Measurements from ENCODE around the gene MYH9.

MYH9 gene

DNA sequence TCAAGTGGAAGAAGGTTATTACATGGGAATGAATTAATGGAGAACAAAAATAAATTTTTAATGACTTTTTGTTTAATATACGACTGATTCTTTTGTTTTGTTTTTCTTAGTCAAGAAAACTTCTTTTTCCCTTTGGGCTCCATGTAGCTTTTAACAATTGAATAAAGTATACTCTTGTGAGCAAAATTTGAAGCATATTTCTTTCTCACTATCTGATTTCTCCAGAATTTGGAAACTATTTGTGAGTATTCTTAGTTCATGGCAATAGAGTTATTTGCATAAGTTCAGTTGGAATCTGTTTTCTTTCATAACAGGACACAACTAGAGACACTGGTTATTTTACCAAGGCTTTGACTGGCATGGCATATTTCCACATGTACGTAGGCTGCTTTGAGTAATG is 138.6 kb downstream of the MYH9 start:
- ChIA-PET CTCF (interaction anchor here (1.0 to 2.1 kb wide), 2 partner anchors 10 to 54 kb away, joined by 3 to 8 read pairs; partner anchors contain the start of gene APOL2), POLR2A (interaction anchor here (1.5 kb wide), 1 partner anchor 10 kb away, joined by 4 read pairs; the partner anchor contains the start of gene APOL2)
- Histone ChIP-seq H3K4me1 (ENCODE audit: control insufficient read depth, insufficient read depth, low read length) (no peaks in the 10 kb centered on the region), H3K4me3 (ENCODE audit: low read depth, low read length) (no peak overlapping the region), H3K27ac (ENCODE audit: extremely low read depth, low read depth, low read length) (no peak overlapping the region), H3K36me3 (ENCODE audit: control insufficient read depth in 2 of 2, insufficient read depth in 1 of 2, low read length in 2 of 2) (no peaks in the 10 kb centered on the region), H3K9me3 (ENCODE audit: control insufficient read depth, insufficient read depth, low read depth, low read length) (no peaks in the 10 kb centered on the region)
- TF ChIP-seq SETDB1 (IDR thresholded peaks at IDR 0.05; ENCODE audit: insufficient read length, low read length) (peak; percentile 97), TRIM28 (IDR thresholded peaks at IDR 0.05; ENCODE audit: borderline replicate concordance, low read length) (no peak), ZNF701 (tag by site-specific recombination; IDR thresholded peaks at IDR 0.05) (no peak), ZNF768 (tag by site-specific recombination; IDR thresholded peaks at IDR 0.05) (no peak), ZNF837 (tag by site-specific recombination; IDR thresholded peaks at IDR 0.05) (no peak)

DNA sequence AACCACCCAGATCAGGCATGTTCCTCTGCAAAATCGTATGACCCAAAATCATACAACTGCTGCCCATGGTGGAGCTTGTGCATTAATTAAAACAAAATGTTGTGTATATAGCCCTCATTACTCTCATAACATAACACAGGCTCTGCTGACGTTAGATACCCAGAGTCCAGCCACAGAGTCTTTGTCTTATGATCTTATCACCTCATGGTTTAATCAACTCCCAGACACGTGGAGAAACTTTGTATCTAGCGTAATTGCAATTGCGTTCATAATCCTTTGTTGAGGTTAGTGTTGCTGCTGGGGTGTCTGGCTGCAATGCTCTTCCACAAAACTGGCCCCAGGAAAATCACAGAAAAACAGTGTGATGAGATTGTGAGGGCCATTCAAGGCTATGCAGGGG is 139.8 kb downstream of the MYH9 start:
- Histone ChIP-seq H3K9me3 (ENCODE audit: control insufficient read depth, insufficient read depth, low read depth, low read length) (no peaks in the 10 kb centered on the region), H3K27ac (ENCODE audit: extremely low read depth, low read depth, low read length) (no peak overlapping the region), H3K4me3 (ENCODE audit: low read depth, low read length) (no peak overlapping the region), H3K36me3 (ENCODE audit: control insufficient read depth in 2 of 2, insufficient read depth in 1 of 2, low read length in 2 of 2) (no peaks in the 10 kb centered on the region), H3K4me1 (ENCODE audit: control insufficient read depth, insufficient read depth, low read length) (no peaks in the 10 kb centered on the region)
- no peak for TF ChIP-seq ZNF776 (tag by site-specific recombination; IDR thresholded peaks at IDR 0.05; ENCODE audit: borderline replicate concordance)
- TF ChIP-seq ZNF791 (tag by site-specific recombination; IDR thresholded peaks at IDR 0.05) = no peak
- TF ChIP-seq ZNF16 (tag by site-specific recombination; IDR thresholded peaks at IDR 0.05; ENCODE audit: low read depth) = no peak
- no peak for TF ChIP-seq ZNF473 (tag by site-specific recombination; IDR thresholded peaks at IDR 0.05)
- TF ChIP-seq, protein P1, sequence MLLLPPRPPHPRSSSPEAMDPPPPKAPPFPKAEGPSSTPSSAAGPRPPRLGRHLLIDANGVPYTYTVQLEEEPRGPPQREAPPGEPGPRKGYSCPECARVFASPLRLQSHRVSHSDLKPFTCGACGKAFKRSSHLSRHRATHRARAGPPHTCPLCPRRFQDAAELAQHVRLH (tag by site-specific recombination; IDR thresholded peaks at IDR 0.05) = no peak
- TF ChIP-seq ZNF175 (tag by site-specific recombination; IDR thresholded peaks at IDR 0.05) = no peak
- TF ChIP-seq ZNF280C (tag by site-specific recombination; IDR thresholded peaks at IDR 0.05) = no peak
- TF ChIP-seq ZNF311 (tag by site-specific recombination; IDR thresholded peaks at IDR 0.05; ENCODE audit: borderline replicate concordance) = no peak
- TF ChIP-seq, protein P2, sequence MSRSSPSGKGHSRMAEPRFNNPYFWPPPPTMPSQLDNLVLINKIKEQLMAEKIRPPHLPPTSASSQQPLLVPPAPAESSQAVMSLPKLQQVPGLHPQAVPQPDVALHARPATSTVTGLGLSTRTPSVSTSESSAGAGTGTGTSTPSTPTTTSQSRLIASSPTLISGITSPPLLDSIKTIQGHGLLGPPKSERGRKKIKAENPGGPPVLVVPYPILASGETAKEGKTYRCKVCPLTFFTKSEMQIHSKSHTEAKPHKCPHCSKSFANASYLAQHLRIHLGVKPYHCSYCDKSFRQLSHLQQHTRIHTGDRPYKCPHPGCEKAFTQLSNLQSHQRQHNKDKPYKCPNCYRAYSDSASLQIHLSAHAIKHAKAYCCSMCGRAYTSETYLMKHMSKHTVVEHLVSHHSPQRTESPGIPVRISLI (tag by site-specific recombination; IDR thresholded peaks at IDR 0.05) = no peak
- TF ChIP-seq ZNF600 (tag by site-specific recombination; IDR thresholded peaks at IDR 0.05) = no peak
- no peak for TF ChIP-seq ZBTB20 (tag by site-specific recombination; IDR thresholded peaks at IDR 0.05)
- no peak for TF ChIP-seq ZNF555 (tag by site-specific recombination; conservative IDR thresholded peaks at IDR 0.05)
- no peak for TF ChIP-seq ZNF561 (tag by site-specific recombination; IDR thresholded peaks at IDR 0.05; ENCODE audit: borderline replicate concordance)
- TF ChIP-seq ZNF24 (tag by site-specific recombination; IDR thresholded peaks at IDR 0.05) = no peak
- no peak for TF ChIP-seq ZNF530 (tag by site-specific recombination; IDR thresholded peaks at IDR 0.05; ENCODE audit: low read depth)
- TF ChIP-seq ZNF560 (tag by site-specific recombination; IDR thresholded peaks at IDR 0.05; ENCODE audit: borderline replicate concordance) = no peak
- ChIA-PET CTCF (interaction anchor here (0.5 to 2.1 kb wide), 3 partner anchors 8 to 41 kb away, joined by 3 to 8 read pairs (median 4); partner anchors contain the start of gene APOL2), POLR2A (interaction anchor here (1.5 kb wide), 1 partner anchor 8 kb away, joined by 4 read pairs; the partner anchor contains the start of gene APOL2)

Data from HEK293 (cell line).